SK-N-SH treated with all-trans-retinoic acid at 6 μM for 48 hours (cell line): ENCODE data around the gene DOCK1.

Experiments
- ARNTL ChIP-seq: fragments of 450-650 bp; formaldehyde crosslinking; IDR thresholded peaks from 2 replicates; pipeline ENCODE4 v1.5.0; 2020; ENCODE audit warnings: low read depth, mild to moderate bottlenecking, moderate library complexity, borderline replicate concordance
- CSRNP3 ChIP-seq: fragments of 250-450 bp; sonication (Bioruptor Pico); IDR thresholded peaks from 2 replicates; pipeline ENCODE4 v1.5.1; 2021; ENCODE audit warnings: mild to moderate bottlenecking, moderate library complexity
- GLIS3 ChIP-seq: fragments of 250-450 bp; sonication (Bioruptor Pico); IDR thresholded peaks from 2 replicates; pipeline ENCODE4 v1.5.0; 2020; ENCODE audit warnings: mild to moderate bottlenecking, moderate library complexity
- OSR1 ChIP-seq: fragments of 250-450 bp; sonication (Bioruptor Pico); IDR thresholded peaks from 2 replicates; pipeline ENCODE4 v1.8.0; 2022; ENCODE audit warnings: moderate library complexity, mild to moderate bottlenecking, inconsistent platforms
- TCF4 ChIP-seq: fragments of 250-450 bp; sonication (Bioruptor Pico); IDR thresholded peaks from 2 replicates; pipeline ENCODE4 v1.8.0; 2021; ENCODE audit warnings: mild to moderate bottlenecking, moderate library complexity, borderline replicate concordance
- ZFP3 ChIP-seq: fragments of 250-450 bp; sonication (Bioruptor Pico); IDR thresholded peaks from 2 replicates; pipeline ENCODE4 v1.5.0; 2020; ENCODE audit warnings: mild to moderate bottlenecking, moderate library complexity
- ZFP30 ChIP-seq: fragments of 450-650 bp; formaldehyde crosslinking; IDR thresholded peaks from 2 replicates; pipeline ENCODE4 v1.5.0; 2022; ENCODE audit warnings: mild to moderate bottlenecking, moderate library complexity

- TF ChIP-seq ARNTL (CRISPR knock-in tag) (no peak), CSRNP3 (no peak), GLIS3 (CRISPR knock-in tag) (no peak), TCF4 (CRISPR knock-in tag) (no peak), OSR1 (no peak), ZFP3 (CRISPR knock-in tag) (no peak), ZFP30 (CRISPR knock-in tag) (no peak)
These were observed 25.1 kb downstream of the DOCK1 start for GRCh38 chr10:126930131-126930882.
